SU-DHL-6 (cell line): ENCODE measurements around the gene MLLT10.

Experiments
- H2AFZ ChIP-seq: fragments of 200-600 bp; sonication (generic); 2 replicates; pipeline ENCODE4 v1.6.1; 2014; ENCODE audit warnings: low read depth, mild to moderate bottlenecking, moderate library complexity, mixed read lengths, antibody characterized with exemption, low read length; ENCODE audit not compliant: severe bottlenecking
- H3F3A ChIP-seq: fragments of 200-600 bp; shearing (Covaris generic); 2 replicates; pipeline ENCODE4 v1.6.0; 2016; ENCODE audit warnings: antibody characterized with exemption, mild to moderate bottlenecking; ENCODE audit not compliant: insufficient read depth
- H3K27ac ChIP-seq: fragments of 200-600 bp; sonication (generic); 2 replicates; pipeline ENCODE4 v1.5.1; 2016; ENCODE audit warnings: low read depth, mild to moderate bottlenecking, low read length, moderate library complexity, mixed read lengths
- H3K27me3 ChIP-seq: fragments of 200-600 bp; sonication (generic), shearing (Covaris generic); 2 replicates; pipeline ENCODE4 v1.6.0; 2014; ENCODE audit warnings: mild to moderate bottlenecking, low read length
- H3K36me3 ChIP-seq: fragments of 200-600 bp; sonication (generic); 2 replicates; pipeline ENCODE4 v1.6.1; 2014; ENCODE audit warnings: mild to moderate bottlenecking, low read length, mixed read lengths
- H3K4me2 ChIP-seq: fragments of 300-600, 200-600 bp; shearing (Covaris generic), sonication (generic); 2 replicates; pipeline ENCODE4 v1.6.0; 2014; ENCODE audit warnings: low read length, low read depth, mild to moderate bottlenecking; ENCODE audit not compliant: poor library complexity, severe bottlenecking
- H3K4me3 ChIP-seq: fragments of 200-600 bp; sonication (generic); 2 replicates; pipeline ENCODE4 v1.5.1; 2014; ENCODE audit warnings: antibody characterized with exemption, low read length, mild to moderate bottlenecking, mixed read lengths; ENCODE audit not compliant: insufficient read depth, poor library complexity, severe bottlenecking
- H3K79me2 ChIP-seq: fragments of 200-600 bp; sonication (generic); 2 replicates; pipeline ENCODE4 v1.6.1; 2014; ENCODE audit warnings: mild to moderate bottlenecking, low read length, moderate library complexity; ENCODE audit not compliant: insufficient read depth
- H3K9ac ChIP-seq: fragments of 200-600 bp; sonication (generic); 2 replicates; pipeline ENCODE4 v1.7.0; 2014; ENCODE audit warnings: mild to moderate bottlenecking, low read length
- H3K9me2 ChIP-seq: fragments of 200-600 bp; sonication (generic); replicated peaks from 2 replicates; pipeline ENCODE4 v1.6.1; 2014; ENCODE audit warnings: low read length; ENCODE audit not compliant: insufficient read depth
- H3K9me3 ChIP-seq: fragments of 200-600 bp; sonication (generic); 2 replicates; pipeline ENCODE4 v1.6.1; 2014; ENCODE audit warnings: low read length, mixed read lengths; ENCODE audit not compliant: insufficient read depth
- H4K20me1 ChIP-seq: fragments of 200-600 bp; sonication (generic); 2 replicates; pipeline ENCODE4 v1.6.1; 2014; ENCODE audit warnings: low read depth, mild to moderate bottlenecking, antibody characterized with exemption, low read length, moderate library complexity, mixed read lengths
- CTCF ChIP-seq: fragments of 200-600 bp; sonication (generic); IDR thresholded peaks from one replicate; pipeline ENCODE4 v1.5.1; 2017; ENCODE audit warnings: antibody characterized with exemption, mild to moderate bottlenecking, low read length, moderate library complexity; ENCODE audit not compliant: insufficient read depth, poor library complexity, severe bottlenecking
- EZH2phosphoT487 ChIP-seq: fragments of 200-600 bp; sonication (generic), shearing (Covaris generic); conservative IDR thresholded peaks from 2 replicates; pipeline ENCODE4 v1.6.1; 2018; ENCODE audit warnings: mild to moderate bottlenecking, antibody characterized with exemption, low read length, moderate library complexity, mixed read lengths

The MLLT10 gene

DNA sequence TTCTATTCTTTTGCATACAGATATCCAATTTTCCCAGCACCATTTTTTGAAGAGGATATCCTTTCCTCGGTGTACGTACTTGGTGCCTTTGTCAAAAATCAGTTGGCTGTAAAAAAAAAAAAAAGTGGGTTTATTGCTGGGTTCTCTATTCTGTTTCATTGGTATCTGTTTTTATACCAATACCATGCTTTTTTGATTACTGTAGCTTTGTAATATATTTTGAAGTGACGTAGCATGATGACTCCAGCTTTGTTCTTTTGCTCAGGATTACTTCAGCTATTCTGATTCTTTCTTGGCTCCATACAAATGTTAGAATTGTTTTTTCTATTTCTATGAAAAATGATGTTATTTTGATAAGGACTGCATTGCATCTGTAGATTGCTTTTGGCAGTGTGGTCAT lies 165.5 kb downstream of the MLLT10 start:
- Histone ChIP-seq H3K4me2 (no peak overlapping the region), H3K9me3 (peaks cover 18% of the 10 kb centered on the region; the same call in 1 of the 2 replicates), H3K27me3 (no peaks in the 10 kb centered on the region), H3K9me2 (no peaks in the 10 kb centered on the region), H3K79me2 (peaks cover 48% of the 10 kb centered on the region), H3K9ac (no peak overlapping the region), H3K36me3 (peaks cover 17% of the 10 kb centered on the region), H3F3A (0 out of 2 replicates have a peak, but pooled peaks cover 7% of the 10 kb centered on the region), H2AFZ (no peak overlapping the region), H4K20me1 (no peaks in the 10 kb centered on the region), H3K27ac (no peak overlapping the region), H3K4me3 (no peak overlapping the region)
- no peak for TF ChIP-seq CTCF
- no peak for TF ChIP-seq EZH2phosphoT487

GRCh38 chr10:21700474-21700873 lies 166.4 kb downstream of the MLLT10 start:
- peaks cover 18% of the 10 kb centered on the region; the same call in 1 of the 2 replicates for H3K9me3 ChIP-seq
- H3K9me2 ChIP-seq, result no peaks in the 10 kb centered on the region
- H2AFZ ChIP-seq, result no peak overlapping the region
- no peak overlapping the region for H3K27ac ChIP-seq
- no peak overlapping the region for H3K4me3 ChIP-seq
- H3K36me3 ChIP-seq, result peaks cover 17% of the 10 kb centered on the region
- no peak overlapping the region for H3K4me2 ChIP-seq
- H3F3A ChIP-seq, result 0 out of 2 replicates have a peak, but pooled peaks cover 7% of the 10 kb centered on the region
- TF ChIP-seq CTCF (no peak), EZH2phosphoT487 (no peak)
- H3K27me3 ChIP-seq, result no peaks in the 10 kb centered on the region
- no peaks in the 10 kb centered on the region for H4K20me1 ChIP-seq
- H3K9ac ChIP-seq, result no peak overlapping the region
- peaks cover 57% of the 10 kb centered on the region for H3K79me2 ChIP-seq

DNA sequence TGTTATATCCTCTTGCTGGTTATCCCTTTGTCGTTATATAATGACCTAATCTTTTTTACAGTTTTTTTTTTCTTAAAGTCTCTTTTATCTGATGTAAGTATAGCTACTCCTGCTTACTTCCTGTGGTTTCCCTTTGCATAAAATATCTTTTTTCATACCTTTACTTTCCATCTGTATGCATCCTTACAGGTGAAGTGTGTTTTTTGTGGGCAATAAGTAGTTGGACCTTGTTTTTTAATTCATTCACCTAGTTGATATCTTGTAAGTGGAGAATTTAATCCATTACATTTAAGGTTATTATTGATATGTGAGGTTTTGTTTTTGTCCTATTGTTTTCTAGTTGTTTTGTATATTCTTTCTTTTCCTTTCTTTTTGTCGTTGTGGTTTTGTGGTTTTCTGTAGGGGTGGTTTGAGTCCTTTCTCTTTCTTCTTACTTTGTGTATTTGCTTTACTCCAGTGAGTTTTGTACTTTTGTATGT lies 168.6 kb downstream of the MLLT10 start:
- Histone ChIP-seq H3K4me2 (peak overlapping the region; percentile 57), H3K27me3 (no peaks in the 10 kb centered on the region), H2AFZ (no peak overlapping the region), H3K9me2 (no peaks in the 10 kb centered on the region), H3K27ac (peak overlapping the region; percentile 79), H3F3A (0 out of 2 replicates have a peak, but pooled peaks cover 7% of the 10 kb centered on the region), H3K4me3 (peak overlapping the region; percentile 8), H3K9ac (no peak overlapping the region), H3K79me2 (peaks cover 61% of the 10 kb centered on the region), H3K36me3 (peaks cover 17% of the 10 kb centered on the region), H4K20me1 (no peaks in the 10 kb centered on the region), H3K9me3 (peaks cover 18% of the 10 kb centered on the region; the same call in 1 of the 2 replicates)
- TF ChIP-seq EZH2phosphoT487 (no peak), CTCF (no peak)
